Glutamatergic neuron (in vitro differentiated cells): ENCODE data around the gene UTP18. TPM values are rescaled to one million over a fixed set of nuclear protein-coding genes. Genes with fewer than 3 reads are reported as not detected.

Experiments
- DNase-seq: peaks from one replicate; pipeline ENCODE4 v3.0.0; 2022
- H3K27ac Mint-ChIP-seq: one replicate; pipeline ENCODE4 v1.8.0; 2020; ENCODE audit warnings: mild to moderate bottlenecking, mixed read lengths, inconsistent platforms; ENCODE audit not compliant: unreplicated experiment
- H3K27me3 Mint-ChIP-seq: one replicate; pipeline ENCODE4 v1.8.0; 2020; ENCODE audit warnings: mild to moderate bottlenecking, moderate library complexity, mixed read lengths, inconsistent platforms; ENCODE audit not compliant: unreplicated experiment
- H3K36me3 Mint-ChIP-seq: one replicate; pipeline ENCODE4 v1.8.0; 2020; ENCODE audit warnings: mild to moderate bottlenecking, mixed read lengths, inconsistent platforms; ENCODE audit not compliant: unreplicated experiment
- H3K4me1 Mint-ChIP-seq: one replicate; pipeline ENCODE4 v1.8.0; 2020; ENCODE audit warnings: mild to moderate bottlenecking, low read depth, mixed read lengths, inconsistent platforms; ENCODE audit not compliant: unreplicated experiment
- H3K4me3 Mint-ChIP-seq: one replicate; pipeline ENCODE4 v1.8.0; 2020; ENCODE audit warnings: mild to moderate bottlenecking, mixed read lengths, inconsistent platforms; ENCODE audit not compliant: unreplicated experiment
- H3K9me3 Mint-ChIP-seq: one replicate; pipeline ENCODE4 v1.8.0; 2020; ENCODE audit warnings: mild to moderate bottlenecking, moderate library complexity, mixed read lengths, inconsistent platforms; ENCODE audit not compliant: unreplicated experiment
- CTCF ChIP-seq: fragments of 200-600 bp; sonication (generic); IDR thresholded peaks from one replicate; pipeline ENCODE4 v1.5.0; 2021; ENCODE audit not compliant: partially characterized antibody, unreplicated experiment
- long read RNA-seq: library from polyadenylated mRNA; unstranded; transcript quantifications from one replicate; pipeline ENCODE4 v2.0.0, GENCODE V29; 2020; ENCODE audit not compliant: unreplicated experiment
- total RNA-seq: library from RNA; stranded (reverse); fragmentation: NEBNext Ultra II Directional; extraction: Animal tissue kit (Norgen Biotek cat#: 25700); gene quantifications from one replicate; pipeline ENCODE4 v1.2.1, GENCODE V29; 2021; ENCODE audit not compliant: unreplicated experiment

The UTP18 gene
- total RNA-seq = 23.9 TPM
- long read RNA-seq, transcript UTP18-201 (14 exons, 1,894 nt) = major isoform, 32 of 38 reads
- long read RNA-seq, partial matches to known transcripts = 4 of 38 reads
- long read RNA-seq, other reads (novel, unspliced or antisense) = 2 of 38 reads

GRCh38 chr17:51260237-51261023 is at the start of gene UTP18:
UTP18 (plus strand) TSS chr17:51260546; CDS start chr17:51260585, 39 bp downstream.
- H3K4me3 Mint-ChIP-seq = peak within 1 kb of the TSS; percentile 88
- no peak for TF ChIP-seq CTCF
- peaks cover 11% of the 10 kb centered on the region for H3K9me3 Mint-ChIP-seq
- peaks cover 18% of the 10 kb centered on the region for H3K4me1 Mint-ChIP-seq
- peaks cover 10% of the 10 kb centered on the region for H3K27me3 Mint-ChIP-seq
- peak; percentile 97 for DNase-seq
- H3K27ac Mint-ChIP-seq = peak within 1 kb of the TSS; percentile 97
- H3K36me3 Mint-ChIP-seq = no peaks in the 10 kb centered on the region

GRCh38 chr17:51214920-51215319 is 45.4 kb upstream of the UTP18 start:
- Mint-ChIP-seq H3K36me3 (no peaks in the 10 kb centered on the region), H3K4me3 (no peak overlapping the region), H3K9me3 (peaks cover 3% of the 10 kb centered on the region), H3K27me3 (no peaks in the 10 kb centered on the region), H3K4me1 (no peaks in the 10 kb centered on the region), H3K27ac (no peak overlapping the region)
- no peak for DNase-seq
- TF ChIP-seq CTCF = no peak

GRCh38 chr17:51217946-51218345 is 42.4 kb upstream of the UTP18 start:
- H3K27ac Mint-ChIP-seq = no peak overlapping the region
- peaks cover 3% of the 10 kb centered on the region for H3K9me3 Mint-ChIP-seq
- H3K4me3 Mint-ChIP-seq = no peak overlapping the region
- DNase-seq = no peak
- no peak for TF ChIP-seq CTCF
- no peaks in the 10 kb centered on the region for H3K4me1 Mint-ChIP-seq
- no peaks in the 10 kb centered on the region for H3K27me3 Mint-ChIP-seq
- H3K36me3 Mint-ChIP-seq = no peaks in the 10 kb centered on the region

- Mint-ChIP-seq H3K27me3 (no peaks in the 10 kb centered on the region), H3K36me3 (no peaks in the 10 kb centered on the region), H3K4me1 (peaks cover 2% of the 10 kb centered on the region), H3K27ac (no peak overlapping the region), H3K4me3 (no peak overlapping the region), H3K9me3 (peaks cover 3% of the 10 kb centered on the region)
- no peak for TF ChIP-seq CTCF
- no peak for DNase-seq
Observed at GRCh38 chr17:51221322-51221721, 39.0 kb upstream of the UTP18 start.
